Nephron (organoid): Measurements from ENCODE around the gene PADI4.
A peak's percentile ranks its signal among the peaks of the same experiment; 100 is the strongest.
"Not testable (repeated sequence)": the region's sequence is repeated elsewhere in the genome, so short reads cannot be mapped to it uniquely, and the experiment has no call there.

Experiments used
- H3K27ac Mint-ChIP-seq, 3 experiments: 2 replicates each; pipeline ENCODE4 v1.8.0; 2020; ENCODE audit warnings: mixed read lengths in 3 of 3, mild to moderate bottlenecking in 2 of 3, moderate library complexity in 1 of 3
- H3K27me3 Mint-ChIP-seq: 2 replicates; pipeline ENCODE4 v1.8.0; 2021; ENCODE audit warnings: low read depth, mild to moderate bottlenecking, moderate library complexity, mixed read lengths
- H3K36me3 Mint-ChIP-seq: 2 replicates; pipeline ENCODE4 v1.8.0; 2020; ENCODE audit warnings: low read depth, mixed read lengths
- H3K4me1 Mint-ChIP-seq: 2 replicates; pipeline ENCODE4 v1.8.0; 2020; ENCODE audit warnings: mixed read lengths
- H3K4me3 Mint-ChIP-seq, 3 experiments: 2 replicates each; pipeline ENCODE4 v1.8.0; 2020; ENCODE audit warnings: mild to moderate bottlenecking in 3 of 3, mixed read lengths in 3 of 3, moderate library complexity in 2 of 3
- H3K9me3 Mint-ChIP-seq: 2 replicates; pipeline ENCODE4 v1.8.0; 2020; ENCODE audit warnings: mixed read lengths
- TF ChIP-seq, protein P1 (sequence below), 3 experiments: fragments of 200-600 bp; sonication (generic); IDR thresholded peaks; one replicate each; pipeline ENCODE4 v1.5.0; 2021; ENCODE audit warnings: antibody characterized with exemption in 3 of 3; ENCODE audit not compliant: unreplicated experiment in 3 of 3

The PADI4 gene

DNA sequence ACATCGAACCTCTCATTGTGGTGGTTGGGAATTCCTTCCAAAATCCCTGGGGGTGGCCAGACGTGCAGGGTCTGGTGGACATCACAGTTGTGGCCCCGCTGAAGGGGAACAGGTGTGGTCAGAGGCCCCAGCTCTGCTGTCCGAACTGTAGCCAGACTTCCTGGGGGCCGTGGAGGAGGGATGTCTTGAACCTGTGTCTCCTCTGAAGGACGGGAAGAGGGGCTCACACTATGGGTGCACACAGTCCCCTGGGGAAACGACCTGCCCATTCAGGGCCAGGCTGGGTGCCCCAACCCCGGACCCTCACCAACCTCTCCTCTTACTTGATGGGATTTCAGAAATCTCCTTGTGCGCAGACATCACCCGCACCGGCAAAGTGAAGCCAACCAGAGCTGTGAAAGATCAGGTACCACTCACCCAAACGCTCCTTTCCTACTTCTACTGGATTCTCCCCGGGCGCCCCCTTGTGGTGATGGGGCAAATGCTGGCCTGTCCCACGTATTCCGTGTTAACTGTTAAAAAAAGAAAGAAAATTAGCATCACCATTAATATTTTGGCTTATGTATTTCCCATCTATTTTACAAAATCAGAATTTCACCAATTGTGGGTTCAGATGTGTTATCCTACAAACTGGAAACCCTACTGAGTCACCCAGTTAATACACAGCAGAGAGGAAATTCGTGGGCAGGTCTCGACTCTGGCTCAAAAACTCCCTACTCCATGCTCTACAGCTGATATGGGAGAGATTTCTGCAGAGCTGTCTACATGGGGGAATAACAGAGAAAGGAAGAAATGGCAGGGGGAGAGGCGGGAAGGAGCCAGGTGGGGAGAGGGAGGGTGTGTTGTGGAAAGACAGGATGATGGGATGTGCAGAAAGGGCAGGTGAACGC is 28.1 kb downstream of the PADI4 start:
- no peak overlapping the region for H3K4me3 Mint-ChIP-seq
- TF ChIP-seq, protein P1, sequence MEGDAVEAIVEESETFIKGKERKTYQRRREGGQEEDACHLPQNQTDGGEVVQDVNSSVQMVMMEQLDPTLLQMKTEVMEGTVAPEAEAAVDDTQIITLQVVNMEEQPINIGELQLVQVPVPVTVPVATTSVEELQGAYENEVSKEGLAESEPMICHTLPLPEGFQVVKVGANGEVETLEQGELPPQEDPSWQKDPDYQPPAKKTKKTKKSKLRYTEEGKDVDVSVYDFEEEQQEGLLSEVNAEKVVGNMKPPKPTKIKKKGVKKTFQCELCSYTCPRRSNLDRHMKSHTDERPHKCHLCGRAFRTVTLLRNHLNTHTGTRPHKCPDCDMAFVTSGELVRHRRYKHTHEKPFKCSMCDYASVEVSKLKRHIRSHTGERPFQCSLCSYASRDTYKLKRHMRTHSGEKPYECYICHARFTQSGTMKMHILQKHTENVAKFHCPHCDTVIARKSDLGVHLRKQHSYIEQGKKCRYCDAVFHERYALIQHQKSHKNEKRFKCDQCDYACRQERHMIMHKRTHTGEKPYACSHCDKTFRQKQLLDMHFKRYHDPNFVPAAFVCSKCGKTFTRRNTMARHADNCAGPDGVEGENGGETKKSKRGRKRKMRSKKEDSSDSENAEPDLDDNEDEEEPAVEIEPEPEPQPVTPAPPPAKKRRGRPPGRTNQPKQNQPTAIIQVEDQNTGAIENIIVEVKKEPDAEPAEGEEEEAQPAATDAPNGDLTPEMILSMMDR (IDR thresholded peaks at IDR 0.05; ENCODE audit: unreplicated experiment in 3 of 3): peak; percentile 62 to 72 (median 70)
- H3K9me3 Mint-ChIP-seq: peaks cover 3% of the 10 kb centered on the region
- H3K27ac Mint-ChIP-seq: no peak overlapping the region
- H3K27me3 Mint-ChIP-seq: peaks cover 31% of the 10 kb centered on the region
- H3K4me1 Mint-ChIP-seq: no peaks in the 10 kb centered on the region
- no peaks in the 10 kb centered on the region for H3K36me3 Mint-ChIP-seq

DNA sequence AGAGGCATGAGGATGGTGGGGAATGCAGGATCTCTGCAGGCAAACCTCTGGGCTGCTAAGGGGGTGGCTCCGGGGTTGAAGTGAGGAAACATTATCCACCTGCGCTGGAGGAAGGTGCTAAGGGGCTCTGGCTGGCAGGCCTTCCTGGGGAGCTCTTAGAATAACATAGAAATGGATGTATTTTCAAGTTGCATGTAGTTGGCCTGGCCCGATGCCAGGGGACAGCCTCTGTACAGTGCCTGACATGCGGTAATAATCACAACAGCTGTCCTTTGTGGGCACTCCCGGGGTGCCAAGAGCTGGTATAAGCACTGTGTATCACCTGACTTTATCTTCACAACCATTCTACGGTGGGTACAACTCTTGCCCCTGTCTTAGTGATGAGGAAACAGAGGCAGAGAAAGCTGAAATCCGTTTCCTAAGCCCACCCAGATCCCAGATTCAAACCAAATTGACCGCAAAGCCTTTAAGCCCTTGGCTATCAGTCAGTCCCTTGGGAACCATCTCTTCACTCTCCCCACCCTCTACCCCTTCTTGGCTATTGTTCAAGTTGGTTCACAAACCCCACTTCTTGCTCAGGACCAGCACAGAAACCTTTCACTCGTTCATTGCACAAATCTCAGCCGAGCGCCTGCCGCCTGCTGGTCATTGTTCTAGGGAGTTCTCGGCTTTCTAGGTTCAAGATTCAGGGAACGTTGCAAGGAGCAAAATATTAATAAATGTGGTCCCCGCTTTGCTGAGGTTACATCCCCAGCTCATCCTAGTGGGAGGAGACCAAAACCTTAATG is 30.9 kb downstream of the PADI4 start:
- H3K27me3 Mint-ChIP-seq: peaks cover 28% of the 10 kb centered on the region
- H3K27ac Mint-ChIP-seq: no peak overlapping the region
- no peaks in the 10 kb centered on the region for H3K36me3 Mint-ChIP-seq
- no peaks in the 10 kb centered on the region for H3K4me1 Mint-ChIP-seq
- peaks cover 5% of the 10 kb centered on the region for H3K9me3 Mint-ChIP-seq
- no peak overlapping the region for H3K4me3 Mint-ChIP-seq
- TF ChIP-seq, protein P1 (IDR thresholded peaks at IDR 0.05; ENCODE audit: unreplicated experiment in 3 of 3): no peak

DNA sequence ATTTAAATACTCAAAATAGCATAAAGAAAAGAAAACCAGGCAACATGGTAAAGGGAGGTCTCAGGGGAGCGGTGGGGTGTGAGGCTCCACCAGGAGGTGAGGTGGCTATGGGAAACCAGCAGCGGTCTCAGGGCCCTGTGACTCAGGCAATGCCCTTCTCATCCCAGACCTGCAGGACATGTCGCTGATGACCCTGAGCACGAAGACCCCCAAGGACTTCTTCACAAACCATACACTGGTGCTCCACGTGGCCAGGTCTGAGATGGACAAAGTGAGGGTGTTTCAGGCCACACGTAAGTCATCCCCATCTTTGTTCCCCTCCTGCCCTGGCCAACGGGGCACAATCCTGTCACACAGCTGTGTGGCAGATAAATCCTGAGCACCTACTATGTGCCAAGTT is 31.5 kb downstream of the PADI4 start:
- Mint-ChIP-seq H3K36me3 (no peaks in the 10 kb centered on the region), H3K4me3 (no peak overlapping the region), H3K27ac (no peak overlapping the region), H3K4me1 (no peaks in the 10 kb centered on the region), H3K27me3 (peaks cover 31% of the 10 kb centered on the region), H3K9me3 (peaks cover 8% of the 10 kb centered on the region)
- TF ChIP-seq, protein P1 (IDR thresholded peaks at IDR 0.05; ENCODE audit: unreplicated experiment in 3 of 3): no peak

DNA sequence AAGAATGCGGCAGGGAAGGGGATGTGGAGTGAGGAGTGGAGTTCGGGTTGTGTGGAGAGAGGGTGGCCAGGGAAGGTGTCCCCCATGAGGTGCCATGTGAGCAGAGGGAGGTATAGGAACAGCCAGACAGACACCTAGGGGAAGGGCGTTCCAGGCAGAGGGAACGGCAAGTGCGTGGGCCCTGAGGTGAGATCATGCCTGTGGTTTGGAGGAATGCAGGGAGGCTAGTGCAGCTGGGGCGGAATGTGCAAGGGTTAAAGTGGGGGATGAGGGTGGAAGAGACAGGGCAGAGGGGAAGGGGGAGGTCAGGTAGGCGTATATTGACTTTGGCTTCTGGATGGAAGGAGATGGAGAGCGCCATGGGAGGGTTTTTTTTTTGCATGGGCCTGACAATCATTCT is 32.4 kb downstream of the PADI4 start:
- H3K27me3 Mint-ChIP-seq: peaks cover 28% of the 10 kb centered on the region
- peaks cover 8% of the 10 kb centered on the region for H3K9me3 Mint-ChIP-seq
- H3K27ac Mint-ChIP-seq: no peak overlapping the region
- no peaks in the 10 kb centered on the region for H3K36me3 Mint-ChIP-seq
- no peak overlapping the region for H3K4me3 Mint-ChIP-seq
- TF ChIP-seq, protein P1 (IDR thresholded peaks at IDR 0.05; ENCODE audit: unreplicated experiment in 3 of 3): no peak
- no peaks in the 10 kb centered on the region for H3K4me1 Mint-ChIP-seq

DNA sequence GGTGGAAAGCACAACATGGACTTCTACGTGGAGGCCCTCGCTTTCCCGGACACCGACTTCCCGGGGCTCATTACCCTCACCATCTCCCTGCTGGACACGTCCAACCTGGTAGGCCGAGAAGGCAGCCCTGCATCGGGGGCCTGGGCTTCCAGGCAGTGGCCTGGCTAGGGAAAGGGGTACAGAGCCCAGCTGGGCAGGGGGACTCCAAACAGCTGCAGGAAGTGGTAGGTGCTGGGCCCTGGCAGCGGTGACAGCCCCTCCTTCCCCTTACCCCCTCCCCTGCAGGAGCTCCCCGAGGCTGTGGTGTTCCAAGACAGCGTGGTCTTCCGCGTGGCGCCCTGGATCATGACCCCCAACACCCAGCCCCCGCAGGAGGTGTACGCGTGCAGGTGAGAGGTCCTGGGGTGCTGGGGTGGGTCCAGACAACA is 34.0 kb downstream of the PADI4 start:
- Mint-ChIP-seq H3K4me1 (no peaks in the 10 kb centered on the region), H3K27ac (no peak overlapping the region), H3K9me3 (peaks cover 11% of the 10 kb centered on the region), H3K27me3 (peaks cover 26% of the 10 kb centered on the region), H3K36me3 (no peaks in the 10 kb centered on the region), H3K4me3 (no peak overlapping the region)
- TF ChIP-seq, protein P1 (IDR thresholded peaks at IDR 0.05; ENCODE audit: unreplicated experiment in 3 of 3): no peak

DNA sequence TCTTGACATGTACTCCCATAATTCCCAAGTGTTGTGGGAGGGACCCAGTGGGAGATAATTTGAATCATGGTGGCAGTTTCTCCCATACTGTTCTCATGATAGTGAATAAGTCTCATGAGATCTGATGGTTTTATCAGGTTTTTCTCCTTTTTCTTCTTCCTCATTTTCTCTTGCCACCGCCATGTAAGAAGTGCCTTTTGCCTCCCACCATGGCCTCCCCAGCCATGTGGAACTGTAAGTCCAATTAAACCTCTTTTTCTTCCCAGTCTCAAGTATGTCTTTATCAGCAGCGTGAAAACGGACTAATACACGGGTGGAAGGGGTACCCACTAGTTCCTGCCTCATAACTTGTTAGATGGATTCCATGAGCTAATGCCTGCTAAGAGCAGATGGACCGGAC is 37.5 kb downstream of the PADI4 start:
- not testable (repeated sequence) for H3K27ac Mint-ChIP-seq, H3K4me1 Mint-ChIP-seq, H3K36me3 Mint-ChIP-seq, H3K4me3 Mint-ChIP-seq
- H3K27me3 Mint-ChIP-seq: peaks cover 27% of the 10 kb centered on the region
- peaks cover 11% of the 10 kb centered on the region for H3K9me3 Mint-ChIP-seq
